T-helper 1 cell treated with Interleukin-12 subunit alpha and Interleukin-12 subunit beta and Interleukin-4 antibody, amounts not matched to agents 30 μg/mL and 1 μg/mL, for 36 hours (primary cell): ENCODE measurements around the gene BYSL.

Source experiments
- H3K27ac Mint-ChIP-seq: one replicate; pipeline ENCODE4 v1.8.0; 2021; ENCODE audit warnings: mild to moderate bottlenecking, mixed read lengths
- H3K27me3 Mint-ChIP-seq: one replicate; pipeline ENCODE4 v1.8.0; 2021; ENCODE audit warnings: low read depth, mixed read lengths
- H3K36me3 Mint-ChIP-seq: one replicate; pipeline ENCODE4 v1.8.0; 2021; ENCODE audit warnings: low read depth, mixed read lengths
- H3K4me1 Mint-ChIP-seq: one replicate; pipeline ENCODE4 v1.8.0; 2021; ENCODE audit warnings: low read depth, mixed read lengths
- H3K4me3 Mint-ChIP-seq: one replicate; pipeline ENCODE4 v1.8.0; 2021; ENCODE audit warnings: mild to moderate bottlenecking, moderate library complexity, mixed read lengths
- H3K9me3 Mint-ChIP-seq: one replicate; pipeline ENCODE4 v1.8.0; 2021; ENCODE audit warnings: mixed read lengths

Gene BYSL

GRCh38 chr6:41920921-41921711 is at the start of gene BYSL, which contains the start of gene MED20:
BYSL (plus strand) TSS chr6:41921499; CDS start chr6:41921563, 64 bp downstream.
MED20 (minus strand) TSS chr6:41921139; CDS start chr6:41921018, 121 bp downstream.
- no peaks in the 10 kb centered on the region for H3K9me3 Mint-ChIP-seq
- H3K4me3 Mint-ChIP-seq = peak within 1 kb of the TSS; percentile 97
- H3K27me3 Mint-ChIP-seq = no peaks in the 10 kb centered on the region
- H3K4me1 Mint-ChIP-seq = peaks cover 45% of the 10 kb centered on the region
- peaks cover 29% of the 10 kb centered on the region for H3K36me3 Mint-ChIP-seq
- H3K27ac Mint-ChIP-seq = peak within 1 kb of the TSS; percentile 99

- Mint-ChIP-seq H3K9me3 (no peaks in the 10 kb centered on the region), H3K27ac (no peak overlapping the region), H3K36me3 (peaks cover 5% of the 10 kb centered on the region), H3K4me1 (no peaks in the 10 kb centered on the region), H3K27me3 (no peaks in the 10 kb centered on the region), H3K4me3 (no peak overlapping the region)
These were observed 49.6 kb upstream of the BYSL start for GRCh38 chr6:41871691-41872090.

DNA sequence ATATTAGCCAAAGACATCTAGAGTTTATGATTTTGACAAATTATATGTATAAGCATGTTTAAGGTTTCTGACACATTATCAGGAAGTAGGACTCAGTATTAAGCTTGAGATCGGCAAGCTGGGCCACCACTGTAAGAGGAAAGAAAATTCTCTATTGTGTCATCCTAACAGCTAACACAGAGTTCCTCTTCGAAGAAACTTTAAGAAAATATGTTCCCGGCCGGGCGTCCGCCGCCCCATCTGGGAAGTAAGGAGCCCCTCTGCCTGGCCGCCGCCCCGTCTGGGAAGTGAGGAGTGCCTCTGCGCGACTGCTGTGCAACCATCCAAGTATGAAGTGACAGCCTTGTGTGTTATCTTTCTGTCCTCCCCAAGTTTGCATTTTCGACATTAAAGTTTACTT is 49.2 kb upstream of the BYSL start:
- Mint-ChIP-seq H3K27me3 (no peaks in the 10 kb centered on the region), H3K36me3 (peaks cover 5% of the 10 kb centered on the region), H3K9me3 (no peaks in the 10 kb centered on the region), H3K27ac (no peak overlapping the region), H3K4me3 (no peak overlapping the region), H3K4me1 (no peaks in the 10 kb centered on the region)

DNA sequence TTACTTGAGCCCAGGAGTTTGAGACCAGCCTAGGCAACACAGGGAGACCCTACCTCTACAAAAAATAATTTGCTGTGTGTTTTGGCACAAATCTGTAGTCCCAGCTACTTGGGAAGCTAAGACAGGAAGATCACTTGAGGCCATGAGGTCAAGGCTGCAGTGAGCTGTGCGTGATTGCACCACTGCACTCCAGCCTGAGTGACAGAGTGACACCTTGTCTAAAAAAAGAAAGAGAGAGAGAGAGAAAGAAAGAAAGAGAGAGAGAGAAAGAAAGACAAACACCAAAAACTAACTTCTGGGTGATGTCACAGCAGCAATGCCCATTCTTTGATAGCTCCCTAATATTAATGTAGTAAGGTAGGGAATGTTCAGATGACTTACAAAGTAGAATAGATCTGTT is 46.6 kb upstream of the BYSL start:
- Mint-ChIP-seq H3K4me1 (no peaks in the 10 kb centered on the region), H3K4me3 (no peak overlapping the region), H3K27ac (no peak overlapping the region), H3K27me3 (no peaks in the 10 kb centered on the region), H3K36me3 (peaks cover 5% of the 10 kb centered on the region), H3K9me3 (no peaks in the 10 kb centered on the region)

DNA sequence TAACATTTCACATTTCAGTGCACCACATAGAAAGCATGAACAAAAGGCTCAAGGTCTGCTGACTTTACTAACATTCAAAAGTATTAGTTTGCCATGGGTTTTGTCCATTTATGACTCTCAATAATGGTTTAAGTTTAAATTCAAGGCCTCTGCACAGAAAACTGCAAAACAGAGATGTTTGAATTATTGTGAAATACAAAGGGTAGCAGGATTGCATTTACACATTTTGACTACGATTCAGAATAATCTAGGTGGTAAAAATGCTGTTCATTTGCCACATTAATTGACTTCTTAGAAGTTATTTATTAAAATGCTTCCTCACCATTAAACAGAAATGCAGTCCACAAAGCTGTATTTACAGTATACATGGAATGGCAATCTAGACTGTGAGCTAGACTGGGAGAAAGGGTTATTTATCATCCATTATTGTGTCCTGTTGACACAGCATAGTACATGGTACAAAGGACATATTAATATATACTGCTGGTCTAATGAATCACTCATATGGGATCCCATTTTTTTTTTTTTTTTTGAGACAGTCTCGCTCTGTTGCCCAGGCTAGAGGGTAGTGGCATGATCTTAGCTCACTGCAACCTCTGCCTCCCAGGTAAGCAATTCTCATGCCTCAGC is 44.1 kb upstream of the BYSL start:
- H3K9me3 Mint-ChIP-seq = no peaks in the 10 kb centered on the region

DNA sequence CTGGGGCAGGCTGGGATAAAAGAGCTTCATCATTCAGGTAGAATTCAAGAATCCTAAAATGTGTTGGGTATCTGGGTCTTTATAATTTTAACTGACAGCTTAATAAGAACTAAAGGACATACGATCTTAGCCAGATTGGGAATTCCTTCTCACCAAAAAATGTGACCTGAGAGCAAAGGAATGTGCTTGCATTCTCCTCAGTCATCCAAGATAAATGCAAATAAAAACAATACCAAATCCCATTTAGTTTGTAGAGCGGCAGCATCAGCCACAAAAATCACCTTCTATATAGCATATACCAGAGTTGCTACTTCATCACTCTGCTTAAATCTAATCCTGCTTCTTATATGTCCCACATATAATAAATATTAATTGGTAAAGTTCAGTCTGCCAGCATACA is 43.1 kb upstream of the BYSL start:
- no peaks in the 10 kb centered on the region for H3K9me3 Mint-ChIP-seq
- H3K27me3 Mint-ChIP-seq = no peaks in the 10 kb centered on the region
- H3K27ac Mint-ChIP-seq = no peak overlapping the region
- no peaks in the 10 kb centered on the region for H3K36me3 Mint-ChIP-seq
- H3K4me3 Mint-ChIP-seq = no peak overlapping the region
- H3K4me1 Mint-ChIP-seq = no peaks in the 10 kb centered on the region

More for the DNA sequence above, 44.1 kb upstream of the BYSL start:
- no peaks in the 10 kb centered on the region for H3K4me1 Mint-ChIP-seq
- H3K36me3 Mint-ChIP-seq = no peaks in the 10 kb centered on the region
- no peaks in the 10 kb centered on the region for H3K27me3 Mint-ChIP-seq
- no peak overlapping the region for H3K27ac Mint-ChIP-seq
- no peak overlapping the region for H3K4me3 Mint-ChIP-seq

DNA sequence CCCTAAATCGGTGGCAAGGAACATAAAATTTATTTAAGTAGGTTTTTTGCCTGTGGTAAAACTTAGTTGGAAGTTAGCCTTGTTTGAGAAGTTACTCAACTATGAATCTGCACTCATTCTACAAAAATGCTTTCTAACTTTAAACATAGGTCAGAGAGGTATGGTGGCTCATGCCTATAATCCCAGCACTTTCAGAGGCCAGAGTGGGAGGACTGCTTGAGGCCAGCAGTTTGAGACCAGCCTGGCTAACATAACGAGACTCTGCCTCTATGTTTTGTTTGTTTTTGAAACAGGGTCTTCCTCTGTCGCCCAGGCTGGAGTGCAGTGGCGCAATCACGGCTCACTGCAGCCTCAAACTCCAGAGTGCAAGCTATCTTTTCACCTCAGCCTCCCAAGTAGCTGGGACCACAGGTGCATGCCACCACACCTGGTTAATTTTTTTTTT is 42.3 kb upstream of the BYSL start:
- Mint-ChIP-seq H3K27ac (no peak overlapping the region), H3K36me3 (no peaks in the 10 kb centered on the region), H3K27me3 (no peaks in the 10 kb centered on the region), H3K9me3 (no peaks in the 10 kb centered on the region), H3K4me1 (no peaks in the 10 kb centered on the region), H3K4me3 (no peak overlapping the region)

DNA sequence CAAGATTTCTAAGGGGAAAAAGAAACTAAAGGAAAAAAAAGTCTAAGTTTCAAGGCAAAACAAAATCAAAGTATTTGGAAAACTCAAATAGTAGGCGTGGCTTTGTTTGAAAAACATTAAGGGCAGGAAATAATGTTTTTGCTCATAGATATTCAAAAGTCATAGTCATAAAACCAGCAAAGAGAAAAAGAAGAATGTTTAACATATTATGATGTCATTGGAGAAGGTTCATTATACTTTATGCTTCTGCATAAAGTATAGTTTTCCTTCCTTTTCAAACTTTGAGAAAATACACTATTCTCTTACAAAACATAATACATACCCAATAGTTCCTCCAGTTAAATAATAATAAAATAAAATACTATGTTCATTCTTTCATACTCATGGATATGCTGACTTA is 39.8 kb upstream of the BYSL start:
- Mint-ChIP-seq H3K4me3 (no peak overlapping the region), H3K9me3 (no peaks in the 10 kb centered on the region), H3K36me3 (peaks cover 3% of the 10 kb centered on the region), H3K27ac (no peak overlapping the region), H3K4me1 (no peaks in the 10 kb centered on the region), H3K27me3 (no peaks in the 10 kb centered on the region)

DNA sequence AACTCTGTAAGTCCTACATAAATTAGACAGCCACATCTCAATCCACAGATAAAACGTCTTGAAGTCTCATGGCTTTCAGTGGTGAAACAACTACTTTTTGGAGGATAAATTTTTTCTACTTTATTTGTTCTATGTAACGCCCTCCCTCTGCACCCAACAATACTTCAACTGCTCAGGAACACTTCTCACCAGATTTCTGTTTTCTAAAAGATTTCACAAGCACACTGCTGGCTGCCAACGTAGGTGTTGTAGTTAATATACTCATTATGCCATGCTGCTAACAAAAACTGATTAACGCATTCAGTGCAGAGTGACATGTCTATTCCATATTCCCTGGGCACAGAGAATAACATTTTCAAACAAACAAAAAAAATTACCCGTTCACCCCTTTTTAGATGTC is 36.3 kb upstream of the BYSL start:
- H3K4me3 Mint-ChIP-seq = no peak overlapping the region
- H3K36me3 Mint-ChIP-seq = peaks cover 3% of the 10 kb centered on the region
- no peaks in the 10 kb centered on the region for H3K4me1 Mint-ChIP-seq
- H3K9me3 Mint-ChIP-seq = no peaks in the 10 kb centered on the region
- no peaks in the 10 kb centered on the region for H3K27me3 Mint-ChIP-seq
- no peak overlapping the region for H3K27ac Mint-ChIP-seq

DNA sequence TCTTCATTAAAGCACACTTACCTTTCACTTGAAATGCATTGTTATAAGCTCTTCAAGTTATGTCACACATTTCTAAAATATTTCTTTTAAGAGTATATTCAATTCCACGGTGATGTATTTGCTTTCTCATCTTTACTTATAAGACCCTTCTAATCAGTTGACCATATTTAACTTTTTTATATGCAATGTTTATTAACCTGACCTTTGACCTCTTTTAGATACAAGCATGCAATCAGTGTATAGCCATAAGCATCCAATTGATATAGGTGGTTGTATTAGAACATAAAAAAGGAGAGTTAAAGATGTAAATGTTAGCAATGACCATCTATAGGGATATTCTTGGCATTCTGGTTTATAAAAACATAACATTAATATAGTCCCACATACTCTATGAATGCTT is 35.4 kb upstream of the BYSL start:
- no peak overlapping the region for H3K4me3 Mint-ChIP-seq

DNA sequence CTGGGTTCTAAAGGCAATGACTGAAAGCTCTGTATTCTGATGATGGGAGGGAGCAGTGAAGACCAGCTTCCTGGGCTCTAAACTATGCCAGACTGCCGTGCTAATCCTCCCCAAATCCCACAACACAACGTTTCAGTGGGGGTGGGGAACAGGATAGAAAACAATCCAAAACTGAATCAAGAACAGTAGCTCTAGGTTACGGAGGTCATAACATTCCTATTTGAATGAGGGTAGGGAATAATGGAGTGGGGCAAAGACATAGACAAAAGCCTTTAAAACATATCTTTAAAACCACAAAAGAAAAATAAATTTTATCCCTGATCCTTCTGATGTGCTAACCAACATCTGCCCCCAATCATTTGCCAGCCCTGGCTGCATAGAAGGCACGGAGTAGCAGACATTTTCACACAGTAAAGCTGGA is 34.0 kb upstream of the BYSL start:
- no peaks in the 10 kb centered on the region for H3K27me3 Mint-ChIP-seq
- H3K4me3 Mint-ChIP-seq = no peak overlapping the region
- H3K9me3 Mint-ChIP-seq = no peaks in the 10 kb centered on the region
- no peaks in the 10 kb centered on the region for H3K4me1 Mint-ChIP-seq
- H3K36me3 Mint-ChIP-seq = peaks cover 5% of the 10 kb centered on the region
- H3K27ac Mint-ChIP-seq = no peak overlapping the region

More for the DNA sequence above, 35.4 kb upstream of the BYSL start:
- Mint-ChIP-seq H3K36me3 (peaks cover 5% of the 10 kb centered on the region), H3K4me1 (no peaks in the 10 kb centered on the region), H3K9me3 (no peaks in the 10 kb centered on the region), H3K27me3 (no peaks in the 10 kb centered on the region), H3K27ac (no peak overlapping the region)

DNA sequence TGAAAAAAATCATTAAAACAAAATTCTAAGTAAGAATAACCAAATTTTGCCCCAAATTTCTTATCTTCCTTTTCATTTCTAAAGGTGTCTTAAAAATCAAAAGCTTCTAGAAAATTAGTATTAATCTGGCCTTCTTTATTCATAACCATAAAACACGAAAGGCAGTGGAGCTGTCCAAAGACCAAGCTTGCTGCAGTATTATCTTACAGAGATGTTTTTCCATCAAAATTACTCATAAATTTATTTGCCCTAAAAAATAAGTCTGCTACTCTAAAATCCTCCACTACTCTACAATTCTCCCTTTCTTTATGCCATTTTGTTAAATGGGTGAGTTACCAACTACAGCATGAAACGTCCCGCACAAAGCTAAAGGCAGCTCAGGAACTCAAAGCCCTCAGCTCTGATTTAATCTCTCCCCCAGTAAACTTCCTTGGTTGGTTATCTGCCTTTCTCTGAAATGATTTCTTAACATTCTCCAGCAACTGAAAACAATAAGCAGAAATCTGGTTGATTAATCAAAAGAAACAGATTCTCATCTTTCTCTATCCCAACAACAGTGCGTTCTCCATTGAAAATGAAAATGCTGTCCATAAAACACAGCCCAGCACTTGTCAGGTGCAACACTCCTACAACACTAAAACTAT is 28.3 kb upstream of the BYSL start:
- H3K27me3 Mint-ChIP-seq = no peaks in the 10 kb centered on the region
- H3K4me1 Mint-ChIP-seq = peaks cover 9% of the 10 kb centered on the region
- peaks cover 4% of the 10 kb centered on the region for H3K36me3 Mint-ChIP-seq
- H3K4me3 Mint-ChIP-seq = no peak overlapping the region
- H3K9me3 Mint-ChIP-seq = no peaks in the 10 kb centered on the region
- no peak overlapping the region for H3K27ac Mint-ChIP-seq

- Mint-ChIP-seq H3K27me3 (no peaks in the 10 kb centered on the region), H3K27ac (peak overlapping the region; percentile 83), H3K4me1 (peaks cover 9% of the 10 kb centered on the region), H3K9me3 (no peaks in the 10 kb centered on the region), H3K36me3 (peaks cover 4% of the 10 kb centered on the region), H3K4me3 (no peak overlapping the region)
These were observed 26.7 kb upstream of the BYSL start for GRCh38 chr6:41894366-41895299.
